ENCODE data around the gene JAZF1. TPM values are rescaled to one million over a fixed set of nuclear protein-coding genes. Genes with fewer than 3 reads are reported as not detected.
A peak's percentile ranks its signal among the peaks of the same experiment; 100 is the strongest.

JAZF1 gene
- total and polyA plus RNA-seq, 10 of the 15 experiments (the other 5 are each of a cell fraction or from before 2014, with no cell fraction given) = 0.04 to 0.82 (median 0.15) TPM; not detected in 3

DNA sequence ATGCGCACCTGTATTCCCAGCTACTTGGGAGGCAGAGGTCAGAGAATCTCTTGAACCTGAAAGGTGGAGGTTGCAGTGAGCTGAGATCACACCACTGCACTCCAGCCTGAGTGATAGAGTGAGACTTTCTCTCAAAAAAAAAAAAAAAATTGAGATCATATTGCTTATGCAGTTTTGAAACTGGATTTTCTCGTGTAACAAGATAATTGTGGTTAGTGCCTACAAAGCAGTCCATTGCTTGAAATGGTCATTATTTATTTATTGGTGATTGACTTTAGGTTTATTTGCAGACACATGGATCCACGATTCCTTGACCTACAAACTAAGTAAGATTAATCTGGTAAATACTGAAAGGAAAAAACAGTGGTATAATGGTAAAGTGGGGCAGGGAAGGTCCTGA, 290.8 kb downstream of the JAZF1 start:
- peak overlapping the region; percentile 50 for H3K4me2 ChIP-seq (ENCODE audit: control insufficient read depth, insufficient read depth)
- no peak overlapping the region for H3K4me3 ChIP-seq
- ChIA-PET SMC1A (ENCODE audit: uncharacterized antibody, unreplicated experiment) (interaction anchor here (0.7 to 1.7 kb wide), 7 partner anchors 10 to 66 kb away, joined by 3 to 5 read pairs (median 4); no protein-coding TSS in a partner anchor), RAD21 (ENCODE audit: unreplicated experiment) (interaction anchor here (1.3 to 1.7 kb wide), 2 partner anchors 31 to 694 kb away, joined by 3 to 5 read pairs; no protein-coding TSS in a partner anchor), POLR2A (interaction anchor here (1.2 kb wide), 1 partner anchor 16 kb away, joined by 3 read pairs; no protein-coding TSS in a partner anchor), CTCF (interaction anchor here (0.6 to 2.3 kb wide), 3 partner anchors 26 to 694 kb away, joined by 3 to 11 read pairs (median 3); no protein-coding TSS in a partner anchor)
- no peaks in the 10 kb centered on the region for H3K27me3 ChIP-seq (replicated peaks in 1 of 2; ENCODE audit: control insufficient read depth in 2 of 2, insufficient read depth in 2 of 2, low read length in 1 of 2)
- FAIRE-seq (no peak), ATAC-seq (0 out of 3 replicates have a peak, but pooled peaks have one; percentile 20), DNase-seq (ENCODE audit: low read depth, low spot score) (no peak)
- no peaks in the 10 kb centered on the region for H4K20me1 ChIP-seq (ENCODE audit: control insufficient read depth, insufficient read depth)
- H3K9ac ChIP-seq (ENCODE audit: control insufficient read depth, insufficient read depth, low read length) = no peak overlapping the region
- H3K36me3 ChIP-seq (ENCODE audit: control insufficient read depth in 2 of 2, insufficient read depth in 2 of 2, low read length in 1 of 2) = no peaks in the 10 kb centered on the region
- in situ Hi-C loops (cut with MboI) (no loop called here), intact Hi-C loops (cut with micrococcal nuclease; ENCODE audit: unreplicated experiment) (no loop called here)
- H3K27ac ChIP-seq (ENCODE audit: control insufficient read depth, insufficient read depth) = no peak overlapping the region
- no TSS peak for BruUV-seq (replicated peaks)
- TF ChIP-seq, protein P1, sequence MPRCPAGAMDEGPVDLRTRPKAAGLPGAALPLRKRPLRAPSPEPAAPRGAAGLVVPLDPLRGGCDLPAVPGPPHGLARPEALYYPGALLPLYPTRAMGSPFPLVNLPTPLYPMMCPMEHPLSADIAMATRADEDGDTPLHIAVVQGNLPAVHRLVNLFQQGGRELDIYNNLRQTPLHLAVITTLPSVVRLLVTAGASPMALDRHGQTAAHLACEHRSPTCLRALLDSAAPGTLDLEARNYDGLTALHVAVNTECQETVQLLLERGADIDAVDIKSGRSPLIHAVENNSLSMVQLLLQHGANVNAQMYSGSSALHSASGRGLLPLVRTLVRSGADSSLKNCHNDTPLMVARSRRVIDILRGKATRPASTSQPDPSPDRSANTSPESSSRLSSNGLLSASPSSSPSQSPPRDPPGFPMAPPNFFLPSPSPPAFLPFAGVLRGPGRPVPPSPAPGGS (IDR thresholded peaks at IDR 0.05; ENCODE audit: borderline replicate concordance, insufficient read depth, low read depth, low read length, poor library complexity, severe bottlenecking) = no peak
- no peak for TF ChIP-seq ZNF24 (IDR thresholded peaks at IDR 0.05)
- TF ChIP-seq BACH1 (IDR thresholded peaks at IDR 0.05; ENCODE audit: borderline replicate concordance) = no peak
- TF ChIP-seq CHD1 (IDR thresholded peaks at IDR 0.05; ENCODE audit: low read depth, low read length) = no peak
- no peak for TF ChIP-seq HDGF (IDR thresholded peaks at IDR 0.05)
- no peak for TF ChIP-seq RAD21 (IDR thresholded peaks at IDR 0.05; ENCODE audit: insufficient read depth, low read depth, low read length)
- no peak overlapping the region; the same call in 1 of the 2 replicates for H2AFZ ChIP-seq (ENCODE audit: control insufficient read depth, low read depth, low read length)
- H3K9me3 ChIP-seq (replicated peaks; ENCODE audit: control insufficient read depth, insufficient read depth, low read length) = no peaks in the 10 kb centered on the region
- H3K4me1 ChIP-seq (ENCODE audit: control insufficient read depth, insufficient read depth, low read length) = peaks cover 10% of the 10 kb centered on the region
- H3K79me2 ChIP-seq (ENCODE audit: control insufficient read depth, insufficient read depth, low read length) = no peaks in the 10 kb centered on the region
- WGBS (ENCODE audit: insufficient coverage, insufficient replicate concordance, low lambda C conversion rate, missing lambda C conversion rate) = 54% methylated on average over 3 of the region's 3 CpGs
